HG03378 (cell line): ENCODE results near the gene TRIP13.
"Not testable (repeated sequence)": the region's sequence is repeated elsewhere in the genome, so short reads cannot be mapped to it uniquely, and the experiment has no call there.

Experiments used
- ATAC-seq: cut with Tn5 transposase; IDR thresholded peaks from one replicate; pipeline ENCODE4 v1.9.1; 2021; ENCODE audit warnings: mild to moderate bottlenecking, moderate library complexity; ENCODE audit not compliant: unreplicated experiment

TRIP13 gene, protein sequence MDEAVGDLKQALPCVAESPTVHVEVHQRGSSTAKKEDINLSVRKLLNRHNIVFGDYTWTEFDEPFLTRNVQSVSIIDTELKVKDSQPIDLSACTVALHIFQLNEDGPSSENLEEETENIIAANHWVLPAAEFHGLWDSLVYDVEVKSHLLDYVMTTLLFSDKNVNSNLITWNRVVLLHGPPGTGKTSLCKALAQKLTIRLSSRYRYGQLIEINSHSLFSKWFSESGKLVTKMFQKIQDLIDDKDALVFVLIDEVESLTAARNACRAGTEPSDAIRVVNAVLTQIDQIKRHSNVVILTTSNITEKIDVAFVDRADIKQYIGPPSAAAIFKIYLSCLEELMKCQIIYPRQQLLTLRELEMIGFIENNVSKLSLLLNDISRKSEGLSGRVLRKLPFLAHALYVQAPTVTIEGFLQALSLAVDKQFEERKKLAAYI

DNA sequence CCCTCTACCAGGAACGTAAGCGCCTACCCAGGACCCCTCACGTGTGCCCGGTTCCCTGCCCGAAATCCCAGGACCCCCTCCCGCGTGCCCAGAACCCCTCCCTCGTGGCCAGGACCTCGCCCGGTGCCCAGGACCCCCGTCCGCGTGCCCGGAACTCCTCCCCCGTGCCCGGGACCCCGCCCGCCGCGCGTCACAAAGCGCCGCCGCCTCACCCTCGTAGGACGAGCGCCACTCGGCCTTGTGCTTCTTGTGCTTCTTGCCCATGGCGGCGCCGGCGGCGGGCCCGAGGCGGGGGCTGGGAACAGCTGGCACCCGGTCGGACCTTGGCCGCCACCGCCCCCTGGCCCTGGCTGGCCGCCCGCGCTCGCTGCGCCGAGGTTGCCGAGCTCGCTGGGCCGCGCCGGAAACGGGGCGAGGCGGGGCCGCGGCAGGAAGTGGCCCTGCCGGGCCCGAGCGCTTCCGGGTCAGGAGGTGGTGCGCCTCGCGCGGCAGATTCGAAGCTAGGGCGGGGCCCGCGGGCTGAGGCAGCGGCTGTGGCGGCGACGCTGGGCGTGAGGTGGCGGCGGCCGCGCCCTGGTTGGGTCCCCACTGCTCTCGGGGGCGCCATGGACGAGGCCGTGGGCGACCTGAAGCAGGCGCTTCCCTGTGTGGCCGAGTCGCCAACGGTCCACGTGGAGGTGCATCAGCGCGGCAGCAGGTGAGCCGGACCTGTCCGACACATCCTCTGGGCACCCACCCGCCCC lies at the start of gene TRIP13, which contains the start of gene BRD9:
Gene TRIP13 (plus strand): TSS at position 491 of the 743 bp plus-strand sequence. CDS start 115 bp downstream, at position 606.
Gene BRD9 (minus strand): TSS at position 408 of the 743 bp plus-strand sequence. CDS start 144 bp downstream, at position 264.
- ATAC-seq = peak; percentile 82

DNA sequence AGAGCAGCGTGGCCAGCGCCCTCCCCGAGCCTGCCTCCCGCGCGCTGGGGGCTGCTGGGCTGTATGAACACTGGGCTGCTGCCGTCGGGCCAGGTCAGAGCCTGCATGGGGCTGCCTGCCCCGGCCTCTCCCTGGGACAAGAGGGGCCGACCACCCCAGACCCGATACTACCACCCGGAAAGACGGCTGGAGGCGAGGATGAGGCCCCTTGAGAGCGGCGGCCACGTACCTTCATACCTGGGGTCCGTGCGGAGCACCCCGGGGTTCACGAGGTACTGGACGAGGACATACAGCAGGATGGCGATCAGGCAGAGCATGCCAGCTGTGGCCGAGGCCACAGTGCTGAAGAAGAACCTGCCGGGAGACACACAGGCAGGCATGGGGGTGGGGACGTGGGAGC lies 49.3 kb upstream of the TRIP13 start:
- ATAC-seq = not testable (repeated sequence)

DNA sequence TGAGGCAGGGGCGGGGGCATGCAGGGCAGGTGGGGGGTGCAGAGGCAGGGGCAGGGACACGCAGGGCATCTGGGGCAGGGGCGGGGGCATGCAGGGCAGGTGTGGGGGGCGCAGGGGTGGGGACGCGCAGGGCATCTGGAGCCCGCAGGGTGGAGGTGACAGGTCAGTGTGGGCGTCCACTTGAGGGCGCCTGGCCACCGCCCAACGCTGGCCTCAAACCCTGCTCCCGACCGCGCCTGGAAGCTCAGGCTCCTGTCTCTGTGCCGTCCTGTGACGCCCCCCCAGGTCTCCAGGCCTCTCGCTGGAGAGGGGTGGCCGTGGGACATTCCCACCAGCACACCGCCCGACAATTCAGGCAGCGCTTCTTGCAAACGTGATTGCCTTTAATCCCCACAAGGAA lies 48.8 kb upstream of the TRIP13 start:
- not testable (repeated sequence) for ATAC-seq

DNA sequence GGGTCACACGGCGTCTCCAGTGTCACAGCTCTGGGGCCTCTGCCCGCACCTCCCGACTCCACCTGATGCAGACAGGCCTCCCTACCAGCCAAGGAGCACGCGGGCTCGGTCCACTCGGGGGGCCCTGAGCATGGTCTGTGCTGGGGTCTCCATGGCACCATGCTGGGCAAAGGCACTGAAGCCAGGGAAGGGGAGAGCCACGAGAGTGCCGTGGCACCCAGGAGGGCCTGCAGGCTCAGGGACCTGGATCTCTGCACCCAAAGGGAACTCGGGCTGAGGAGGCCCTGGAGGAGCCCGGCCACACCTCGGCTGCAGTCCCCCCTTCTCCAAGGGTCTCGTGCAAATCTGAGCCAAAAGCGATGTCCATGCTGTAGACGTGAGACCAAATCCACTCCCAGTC lies 48.3 kb upstream of the TRIP13 start:
- ATAC-seq = not testable (repeated sequence)

DNA sequence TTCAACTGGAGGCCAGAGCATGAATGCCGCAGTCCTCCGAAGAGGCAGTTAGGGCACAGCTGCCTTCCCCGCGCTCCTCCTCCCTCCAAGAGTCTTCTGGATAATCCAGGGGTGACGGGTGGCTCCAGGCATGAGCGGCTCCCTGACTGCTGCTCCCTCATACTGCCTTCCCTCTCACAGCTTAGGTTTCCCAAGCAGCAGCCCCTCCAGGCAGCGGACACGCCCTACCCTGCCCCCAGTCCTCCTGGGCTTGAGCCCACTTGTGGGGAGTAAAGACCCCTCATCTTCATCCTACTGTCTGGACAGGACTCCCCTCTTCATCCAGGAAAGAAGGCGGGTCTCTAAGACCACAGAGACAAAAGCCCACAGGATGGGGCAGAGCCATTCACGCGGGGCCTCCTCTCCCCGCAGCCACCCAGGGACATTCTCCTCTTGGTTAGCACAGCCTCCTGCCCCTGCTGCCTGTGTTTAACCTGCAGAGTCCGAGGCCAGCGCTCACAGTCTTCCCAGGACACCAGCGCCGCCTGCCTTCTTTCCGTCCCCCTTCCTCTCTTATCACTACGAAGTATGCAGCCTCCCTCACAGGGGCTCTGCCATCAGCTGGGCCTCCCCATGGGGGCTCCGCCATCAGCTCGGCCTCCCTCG lies 47.5 kb upstream of the TRIP13 start:
- not testable (repeated sequence) for ATAC-seq

DNA sequence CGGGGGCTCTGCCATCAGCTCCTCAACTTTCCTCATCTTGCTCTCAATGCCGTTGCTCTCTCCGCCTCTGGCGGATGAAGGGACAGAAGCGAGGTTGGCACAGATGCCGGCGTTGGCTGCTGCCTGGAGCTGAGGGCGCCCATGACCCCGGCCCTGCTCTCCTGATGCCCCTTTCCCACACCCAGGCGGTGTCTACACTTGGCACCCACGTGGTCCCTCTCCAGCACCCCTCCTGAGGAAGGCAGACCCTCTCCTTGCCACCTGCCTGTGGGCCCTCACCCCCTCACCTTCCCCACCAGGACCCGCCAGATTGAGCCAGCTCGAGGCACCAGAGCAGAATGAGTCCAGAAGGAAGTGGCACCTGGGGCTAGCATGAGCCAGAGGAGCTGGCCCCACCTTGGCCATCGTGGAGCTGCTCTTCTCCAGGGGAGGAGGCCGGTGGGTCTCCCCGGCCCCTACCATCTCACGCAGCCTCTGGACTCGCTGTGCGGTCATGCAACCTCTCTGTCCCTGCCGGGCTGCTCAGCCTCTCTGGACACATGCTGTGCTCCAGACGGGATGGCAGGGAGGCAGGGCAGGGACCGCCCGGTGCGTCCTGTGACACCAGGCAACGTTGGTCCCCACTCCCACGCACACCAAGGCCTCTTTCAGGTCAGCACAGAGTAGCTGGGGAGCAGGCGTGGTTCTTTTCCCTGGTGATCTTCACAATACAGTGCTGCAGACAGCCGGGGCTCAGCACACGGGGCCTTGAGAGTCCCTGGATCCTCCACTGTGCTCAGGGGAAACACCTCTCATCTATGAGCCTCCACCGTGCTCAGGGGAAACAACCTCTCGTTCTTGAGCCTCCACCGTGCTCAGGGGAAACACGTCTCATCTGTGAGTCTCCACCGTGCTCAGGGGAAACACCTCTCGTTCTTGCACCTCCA lies 46.7 kb upstream of the TRIP13 start:
- ATAC-seq = not testable (repeated sequence)

DNA sequence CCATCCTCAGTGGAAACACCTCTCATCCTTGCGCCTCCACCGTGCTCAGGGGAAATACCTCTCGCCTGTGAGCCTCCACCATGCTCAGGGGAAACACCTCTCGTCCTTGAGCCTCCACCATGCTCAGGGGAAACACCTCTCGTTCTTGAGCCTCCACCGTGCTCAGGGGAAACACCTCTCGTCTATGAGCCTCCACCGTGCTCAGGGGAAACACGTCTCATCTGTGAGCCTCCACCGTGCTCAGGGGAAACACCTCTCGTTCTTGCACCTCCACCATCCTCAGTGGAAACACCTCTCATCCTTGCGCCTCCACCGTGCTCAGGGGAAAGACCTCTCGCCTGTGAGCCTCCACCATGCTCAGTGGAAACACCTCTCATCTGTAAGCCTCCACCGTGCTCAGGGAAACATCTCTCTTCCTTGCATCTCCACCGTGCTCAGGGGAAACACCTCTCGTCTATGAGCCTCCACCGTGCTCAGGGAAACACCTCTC lies 46.0 kb upstream of the TRIP13 start:
- not testable (repeated sequence) for ATAC-seq

DNA sequence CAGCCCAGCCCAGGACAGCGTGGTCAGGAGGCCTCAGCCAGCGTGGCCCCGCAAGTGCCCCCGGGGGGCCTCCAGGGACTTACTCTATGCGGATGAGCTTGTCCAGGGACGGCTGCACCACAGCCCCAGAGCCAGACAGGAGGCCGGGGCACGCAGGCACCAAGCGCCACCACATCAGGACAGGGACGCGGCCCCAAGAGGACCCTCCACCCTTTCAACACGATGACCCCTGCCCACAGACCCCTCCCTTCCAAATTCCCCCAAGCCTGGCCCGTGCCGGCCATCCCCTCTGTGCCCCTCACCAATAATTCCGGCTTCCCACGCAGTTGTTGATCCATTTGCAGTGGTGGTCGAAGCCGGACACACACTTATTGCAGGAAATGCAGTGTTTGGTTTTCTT lies 45.5 kb upstream of the TRIP13 start:
- ATAC-seq = not testable (repeated sequence)

DNA sequence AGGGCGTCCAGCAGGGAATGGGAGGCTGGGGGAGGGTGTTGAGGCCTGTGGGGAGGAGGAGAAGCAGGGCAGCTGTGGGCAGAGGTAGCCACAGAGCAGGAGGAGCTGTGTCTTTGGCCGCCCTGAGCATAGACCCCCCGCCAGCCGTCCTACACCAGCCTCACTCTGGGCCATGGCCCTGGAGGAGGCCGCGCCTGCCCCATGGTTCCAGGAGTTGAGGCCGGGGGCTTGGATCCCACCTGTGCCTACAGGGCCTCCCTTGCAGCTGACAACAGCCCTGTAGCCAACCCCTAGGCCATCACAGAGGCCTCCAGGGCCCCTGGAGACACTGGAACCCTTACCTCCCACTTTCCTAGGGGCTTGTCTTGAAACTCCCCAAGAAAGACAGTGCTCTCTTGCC lies 44.9 kb upstream of the TRIP13 start:
- not testable (repeated sequence) for ATAC-seq

DNA sequence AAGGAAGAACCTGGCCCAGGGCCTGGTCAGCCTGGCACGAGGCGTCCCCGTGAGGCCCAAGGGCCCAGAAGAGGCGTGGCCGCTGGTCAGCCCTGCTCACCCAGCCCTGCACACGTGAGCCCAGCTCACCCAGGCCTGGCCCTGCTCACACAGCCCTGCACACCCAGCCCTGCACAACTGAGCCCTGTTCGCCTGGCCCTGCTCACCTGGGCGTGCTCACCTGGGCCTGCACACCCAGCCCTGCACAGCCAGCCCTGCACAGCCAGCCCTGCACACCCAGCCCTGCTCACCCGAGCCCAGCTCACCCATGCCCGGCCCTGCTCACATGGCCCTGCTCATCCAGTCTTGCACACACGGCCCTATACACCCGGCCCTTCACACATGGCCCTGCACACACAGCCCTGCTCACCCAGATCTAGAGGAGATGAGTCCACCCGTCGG lies 44.0 kb upstream of the TRIP13 start:
- ATAC-seq = no peak

DNA sequence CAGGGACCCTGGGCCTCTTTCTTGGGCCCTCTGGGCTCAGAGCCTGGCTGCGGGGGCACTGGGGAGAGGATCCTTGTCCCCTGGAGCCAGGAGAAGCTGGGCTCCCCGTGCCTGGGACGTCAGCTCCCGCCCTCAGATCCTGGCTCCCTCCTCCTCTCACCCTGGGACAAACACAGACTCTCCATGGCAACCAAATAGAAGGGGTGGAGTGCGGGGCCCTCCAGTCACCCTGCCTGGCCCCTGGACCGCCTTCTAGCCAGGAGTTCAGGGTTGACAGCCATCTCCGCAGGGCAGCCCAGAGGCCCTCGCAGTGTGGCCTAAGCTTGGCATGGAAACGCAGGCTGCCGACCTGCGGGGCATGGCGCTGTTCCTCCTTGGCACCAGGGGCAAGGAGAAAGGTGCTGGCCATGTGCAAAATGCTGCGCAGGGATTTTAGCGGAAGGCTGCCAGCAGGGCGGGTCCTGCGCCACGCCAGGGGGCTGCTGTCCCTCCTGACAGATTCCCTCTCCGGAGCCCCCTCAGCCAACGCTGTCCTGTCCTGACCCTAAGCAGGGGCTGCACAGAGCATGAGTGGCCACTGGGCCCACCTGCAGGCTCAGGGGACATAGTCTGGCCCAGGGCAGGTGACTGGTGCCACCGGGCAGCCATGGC lies 42.9 kb upstream of the TRIP13 start:
- no peak for ATAC-seq

DNA sequence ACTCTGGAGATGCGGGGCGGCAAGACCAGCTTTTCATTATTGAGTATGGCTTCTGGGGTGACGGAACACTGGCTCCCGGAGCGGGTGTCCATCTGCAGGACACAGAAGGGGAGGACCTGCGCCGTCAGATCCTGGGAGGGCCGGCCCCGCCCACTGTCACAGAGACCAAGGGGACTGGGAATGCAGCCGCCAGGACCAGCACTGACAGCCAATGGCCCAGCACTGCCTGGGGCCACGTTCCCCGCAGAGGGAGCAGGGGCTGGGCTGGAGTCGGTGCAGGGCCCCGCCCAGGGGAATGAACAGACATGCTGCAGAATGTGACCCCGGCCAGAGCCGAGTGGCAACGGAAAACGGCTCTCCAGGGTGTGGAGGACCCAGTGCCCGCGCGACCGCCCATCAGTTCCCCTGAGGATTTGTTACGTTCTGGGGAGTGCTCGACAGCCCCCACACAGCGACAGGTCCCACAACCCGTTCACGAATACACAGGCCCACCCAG lies 42.1 kb upstream of the TRIP13 start, which contains the start of gene ZDHHC11:
Gene ZDHHC11 (minus strand): TSS at position 476 of the 496 bp plus-strand sequence. CDS start 384 bp downstream, at position 92.
- ATAC-seq = no peak

DNA sequence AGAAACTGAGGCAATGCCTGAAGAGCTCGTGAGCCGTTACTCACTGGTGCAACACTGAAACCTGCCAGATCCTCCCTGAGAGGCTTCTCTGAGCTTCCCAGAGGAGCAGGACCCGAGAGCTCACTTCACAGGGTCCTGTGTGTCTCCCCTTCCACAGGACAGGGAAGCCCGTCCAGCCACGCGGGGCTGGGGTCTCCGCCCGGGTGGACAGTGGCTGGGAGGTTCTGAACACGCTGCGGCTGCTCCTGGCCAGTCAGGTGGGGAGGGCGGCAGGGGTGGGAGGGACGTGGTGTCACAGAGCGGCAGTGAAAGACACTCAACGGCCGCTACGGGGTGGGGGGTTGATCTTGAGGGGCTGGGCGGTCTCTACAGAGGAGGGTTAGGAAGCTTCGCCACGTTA lies 41.6 kb upstream of the TRIP13 start:
- ATAC-seq = no peak

DNA sequence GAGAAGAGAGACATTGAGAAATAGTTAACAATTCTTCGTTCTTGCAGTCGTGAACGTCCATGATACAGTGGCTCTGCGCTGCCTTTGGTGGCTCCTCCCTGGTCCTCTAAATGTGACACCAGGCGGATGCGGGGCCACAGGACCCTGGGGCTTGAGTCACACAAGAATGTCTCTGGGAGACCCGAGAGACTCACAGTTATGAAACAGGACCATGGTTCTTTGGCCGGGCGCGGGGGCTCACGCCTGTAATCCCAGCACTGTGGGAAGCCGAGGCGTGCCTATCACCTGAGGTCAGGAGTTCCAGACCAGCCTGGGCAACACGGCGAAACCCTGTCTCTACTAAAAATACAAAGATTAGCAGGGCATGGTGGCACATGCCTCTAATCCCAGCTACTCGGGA lies 41.1 kb upstream of the TRIP13 start:
- no peak for ATAC-seq

DNA sequence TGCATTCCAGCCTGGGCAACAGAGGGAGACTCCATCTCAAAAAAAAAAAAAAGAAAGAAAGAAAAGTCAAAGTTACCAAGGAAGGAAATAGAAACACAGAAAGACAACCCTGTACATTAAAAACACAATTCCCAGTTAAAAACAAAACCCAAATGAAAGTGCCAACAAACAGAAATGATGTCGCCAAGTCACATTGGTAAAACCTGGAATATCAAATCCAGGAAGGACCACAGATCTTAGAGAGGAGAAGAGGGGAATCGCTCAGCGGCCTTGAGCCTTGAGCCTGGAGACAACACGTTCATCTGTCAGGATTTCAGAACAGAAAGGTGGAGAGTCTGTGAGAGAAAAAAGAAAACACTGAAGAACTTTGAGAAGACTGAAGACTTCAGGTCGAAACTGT lies 40.7 kb upstream of the TRIP13 start:
- no peak for ATAC-seq

DNA sequence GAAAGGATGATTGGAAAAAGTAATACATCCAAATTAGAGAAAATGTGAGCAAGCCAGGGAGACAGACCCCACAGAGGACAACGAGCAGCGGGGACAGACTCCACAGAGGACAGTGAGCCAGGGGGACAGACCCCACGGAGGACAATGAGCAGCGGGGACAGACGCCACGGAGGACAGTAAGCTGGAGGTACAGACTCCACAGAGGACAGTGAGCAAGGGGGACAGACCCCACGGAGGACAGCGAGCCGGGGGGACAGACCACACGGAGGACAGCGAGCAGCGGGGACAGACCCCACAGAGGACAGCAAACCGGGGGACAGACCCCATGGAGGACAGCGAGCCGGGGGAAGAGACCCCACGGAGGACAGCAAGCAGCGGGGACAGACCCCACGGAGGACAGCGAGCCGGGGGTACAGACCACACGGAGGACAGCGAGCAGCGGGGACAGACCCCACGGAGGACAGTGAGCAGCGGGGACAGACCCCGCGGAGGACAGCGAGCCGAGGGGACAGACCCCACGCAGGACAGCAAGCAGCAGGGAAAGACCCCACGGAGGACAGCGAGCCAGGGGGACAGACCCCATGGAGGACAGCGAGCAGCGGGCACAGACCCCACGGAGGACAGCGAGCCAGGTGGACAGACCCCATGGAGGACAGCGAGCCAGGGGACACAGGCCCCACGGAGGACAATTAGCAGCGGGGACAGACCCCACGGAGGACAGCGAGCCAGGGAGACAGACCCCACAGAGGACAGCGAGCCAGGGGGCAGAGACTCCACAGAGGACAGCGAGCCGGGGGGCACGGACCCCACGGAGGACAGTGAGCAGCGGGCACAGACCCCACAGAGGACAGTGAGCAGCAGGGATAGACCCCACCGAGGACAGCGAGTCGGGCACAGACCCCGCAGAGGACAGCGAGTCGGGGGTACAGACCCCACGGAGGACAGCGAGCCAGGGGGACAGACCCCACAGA lies 40.0 kb upstream of the TRIP13 start:
- no peak for ATAC-seq

DNA sequence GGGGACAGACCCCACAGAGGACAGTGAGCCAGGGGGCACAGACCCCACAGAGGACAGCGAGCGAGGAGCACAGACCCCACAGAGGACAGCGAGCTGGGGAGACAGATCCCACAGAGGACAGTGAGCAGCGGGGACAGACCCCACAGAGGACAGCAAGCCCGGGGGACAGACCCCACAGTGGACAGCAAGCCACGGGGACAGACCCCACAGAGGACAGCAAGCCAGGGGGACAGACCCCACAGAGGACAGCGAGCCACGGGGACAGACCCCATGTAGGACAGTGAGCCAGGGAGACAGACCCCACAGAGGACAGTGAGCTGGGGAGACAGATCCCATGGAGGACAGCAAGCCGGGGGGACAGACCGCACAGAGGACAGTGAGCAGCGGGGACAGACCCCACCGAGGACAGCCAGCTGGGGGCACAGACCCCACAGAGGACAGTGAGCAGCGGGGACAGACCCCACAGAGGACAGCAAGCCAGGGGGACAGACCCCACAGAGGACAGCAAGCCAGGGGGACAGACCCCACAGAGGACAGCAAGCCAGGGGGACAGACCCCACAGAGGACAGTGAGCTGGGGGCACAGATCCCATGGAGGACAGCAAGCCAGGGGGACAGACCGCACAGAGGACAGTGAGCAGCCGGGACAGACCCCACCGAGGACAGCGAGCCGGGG lies 39.1 kb upstream of the TRIP13 start:
- ATAC-seq = not testable (repeated sequence)
